ENCODE data around the gene PSD2.

DNA sequence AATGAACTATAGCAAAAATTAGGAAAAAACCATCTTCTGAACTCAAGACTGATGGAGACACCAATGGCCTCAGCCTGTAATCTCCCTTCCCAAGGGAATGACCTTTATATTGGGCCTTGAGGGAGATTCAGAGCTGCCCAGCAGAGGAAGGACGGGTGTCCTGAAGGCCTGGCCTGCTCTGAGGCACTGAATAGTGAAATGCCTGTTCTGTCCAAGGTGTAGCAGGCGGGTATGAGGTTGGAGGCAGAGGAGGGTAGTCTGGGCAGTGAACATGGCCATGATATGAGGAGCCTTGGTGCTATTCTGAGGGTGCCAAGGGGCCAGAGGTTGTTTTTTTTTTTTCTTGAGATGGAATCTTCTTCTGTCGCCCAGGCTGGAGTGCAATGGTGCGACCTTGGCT lies 25.0 kb downstream of the PSD2 start:
- TF ChIP-seq, protein P1, sequence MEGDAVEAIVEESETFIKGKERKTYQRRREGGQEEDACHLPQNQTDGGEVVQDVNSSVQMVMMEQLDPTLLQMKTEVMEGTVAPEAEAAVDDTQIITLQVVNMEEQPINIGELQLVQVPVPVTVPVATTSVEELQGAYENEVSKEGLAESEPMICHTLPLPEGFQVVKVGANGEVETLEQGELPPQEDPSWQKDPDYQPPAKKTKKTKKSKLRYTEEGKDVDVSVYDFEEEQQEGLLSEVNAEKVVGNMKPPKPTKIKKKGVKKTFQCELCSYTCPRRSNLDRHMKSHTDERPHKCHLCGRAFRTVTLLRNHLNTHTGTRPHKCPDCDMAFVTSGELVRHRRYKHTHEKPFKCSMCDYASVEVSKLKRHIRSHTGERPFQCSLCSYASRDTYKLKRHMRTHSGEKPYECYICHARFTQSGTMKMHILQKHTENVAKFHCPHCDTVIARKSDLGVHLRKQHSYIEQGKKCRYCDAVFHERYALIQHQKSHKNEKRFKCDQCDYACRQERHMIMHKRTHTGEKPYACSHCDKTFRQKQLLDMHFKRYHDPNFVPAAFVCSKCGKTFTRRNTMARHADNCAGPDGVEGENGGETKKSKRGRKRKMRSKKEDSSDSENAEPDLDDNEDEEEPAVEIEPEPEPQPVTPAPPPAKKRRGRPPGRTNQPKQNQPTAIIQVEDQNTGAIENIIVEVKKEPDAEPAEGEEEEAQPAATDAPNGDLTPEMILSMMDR (conservative IDR thresholded peaks at IDR 0.05; ENCODE audit: low read depth, low read length), result no peak
- TF ChIP-seq EZH2 (IDR thresholded peaks at IDR 0.05; ENCODE audit: low read length, unreplicated experiment) (no peak), EZH2phosphoT487 (IDR thresholded peaks at IDR 0.05; ENCODE audit: borderline replicate concordance, low read length) (no peak)
